Stimulated activated naive CD8-positive, alpha-beta T cell treated with anti-CD3 and anti-CD28 coated beads, Interleukin-15, amount 100 ng/mL, for 72 hours (primary cell): Measurements from ENCODE around the gene AP2B1.

ENCODE experiments used
- ATAC-seq: fragments of 150-1000 bp; cut with Tn5 transposase; 2 replicates; pipeline ENCODE4 v1.10.0; 2021; ENCODE audit warnings: mild to moderate bottlenecking, moderate library complexity
- DNase-seq, 2 donors: peaks; one replicate each; pipeline ENCODE4 v3.0.0; 2021 to 2022
- H3K27ac Mint-ChIP-seq, 2 donors: one replicate each; pipeline ENCODE4 v1.8.0; 2022; ENCODE audit warnings: mild to moderate bottlenecking in 2 of 2, mixed read lengths in 2 of 2, moderate library complexity in 2 of 2
- H3K27me3 Mint-ChIP-seq: one replicate; pipeline ENCODE4 v1.8.0; 2022; ENCODE audit warnings: mixed read lengths
- H3K4me1 Mint-ChIP-seq: one replicate; pipeline ENCODE4 v1.8.0; 2022; ENCODE audit warnings: mild to moderate bottlenecking, mixed read lengths
- H3K4me3 Mint-ChIP-seq, 2 donors: one replicate each; pipeline ENCODE4 v1.8.0; 2022; ENCODE audit warnings: mild to moderate bottlenecking in 2 of 2, mixed read lengths in 2 of 2, moderate library complexity in 1 of 2
- H3K9me3 Mint-ChIP-seq, 2 donors: one replicate each; pipeline ENCODE4 v1.8.0; 2022; ENCODE audit warnings: mixed read lengths in 2 of 2

Gene AP2B1

DNA sequence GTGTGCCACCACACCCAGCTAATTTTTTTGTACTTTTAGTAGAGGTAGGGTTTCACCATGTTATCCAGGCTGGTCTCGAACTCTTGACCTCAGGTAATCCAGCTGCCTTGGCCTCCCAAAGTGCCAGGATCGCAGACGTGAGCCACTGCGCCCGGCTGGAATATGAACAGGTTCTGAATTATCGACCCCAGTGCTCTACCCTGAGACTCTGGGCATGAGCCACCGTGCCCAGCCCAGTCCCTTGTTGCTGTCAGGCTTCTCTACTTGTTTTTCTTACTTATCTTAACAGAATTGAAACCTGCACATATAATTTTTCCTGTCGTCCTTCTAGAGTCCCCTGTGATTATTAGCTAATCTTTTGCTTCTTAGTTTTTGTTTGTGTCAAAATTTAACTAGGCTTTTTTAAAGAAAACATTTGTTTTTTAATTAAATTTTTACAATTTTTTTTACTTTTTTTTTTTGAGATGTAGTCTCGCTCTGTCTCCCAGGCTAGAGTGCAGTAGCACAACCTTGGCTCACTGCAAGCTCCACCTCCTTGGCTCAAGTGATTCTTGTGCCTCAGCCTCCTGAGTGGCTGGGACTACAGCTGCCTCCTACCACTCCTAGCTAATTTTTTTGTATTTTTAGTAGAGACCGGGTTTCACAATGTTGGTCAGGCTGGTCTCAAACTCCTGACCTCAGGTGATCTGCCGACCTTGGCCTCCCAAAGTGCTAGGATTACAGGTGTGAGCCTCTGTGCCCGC, 66.7 kb downstream of the AP2B1 start:
- no peak for DNase-seq
- Mint-ChIP-seq H3K27me3 (no peaks in the 10 kb centered on the region), H3K4me1 (no peaks in the 10 kb centered on the region), H3K27ac (peak overlapping the region in 1 of 2 donors; percentile 48), H3K4me3 (no peak overlapping the region), H3K9me3 (no peaks in the 10 kb centered on the region)
- ATAC-seq, result no peak

DNA sequence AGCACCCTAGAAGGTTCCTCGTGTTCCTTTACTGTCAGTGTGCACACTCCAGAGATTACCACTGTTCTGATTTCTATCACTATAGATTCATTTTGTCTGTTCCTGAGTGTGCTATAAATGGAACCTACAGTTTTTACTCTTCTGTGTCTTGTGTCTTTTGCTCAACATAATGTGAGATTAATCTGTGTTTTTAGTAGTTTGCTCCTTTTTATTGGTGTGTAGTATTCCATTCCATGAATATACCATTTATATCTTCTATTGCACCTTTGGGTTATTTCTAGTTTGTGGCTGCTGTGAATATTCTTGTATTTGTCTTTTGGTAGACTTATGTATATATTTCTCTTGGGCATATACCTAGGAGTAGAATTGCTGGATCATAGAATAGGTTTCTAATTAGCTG, 68.2 kb downstream of the AP2B1 start:
- Mint-ChIP-seq H3K27me3 (no peaks in the 10 kb centered on the region), H3K9me3 (no peaks in the 10 kb centered on the region), H3K27ac (no peak overlapping the region), H3K4me3 (no peak overlapping the region), H3K4me1 (no peaks in the 10 kb centered on the region)
- ATAC-seq, result no peak
- no peak for DNase-seq

DNA sequence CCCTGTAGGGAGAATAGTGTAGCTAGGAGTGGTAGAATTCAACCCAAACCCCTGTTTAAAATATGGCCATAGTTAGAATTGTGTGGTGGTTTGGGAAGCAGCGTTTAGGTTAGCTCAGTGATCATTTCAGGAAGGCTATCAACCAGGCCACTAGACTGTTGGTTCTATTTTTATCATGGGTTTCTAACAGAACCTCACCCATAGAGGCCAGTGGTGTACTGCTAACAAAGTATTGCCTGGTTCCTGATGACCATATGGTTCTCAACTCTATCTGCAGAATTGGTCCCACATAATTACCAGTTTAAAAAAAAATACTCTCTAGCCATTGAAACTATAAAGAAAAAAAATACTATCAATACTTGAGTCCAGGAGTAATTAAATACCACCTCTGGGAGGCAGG, 73.8 kb downstream of the AP2B1 start:
- Mint-ChIP-seq H3K4me3 (no peak overlapping the region), H3K9me3 (no peaks in the 10 kb centered on the region), H3K27me3 (no peaks in the 10 kb centered on the region), H3K4me1 (no peaks in the 10 kb centered on the region), H3K27ac (no peak overlapping the region)
- no peak for ATAC-seq
- no peak for DNase-seq

DNA sequence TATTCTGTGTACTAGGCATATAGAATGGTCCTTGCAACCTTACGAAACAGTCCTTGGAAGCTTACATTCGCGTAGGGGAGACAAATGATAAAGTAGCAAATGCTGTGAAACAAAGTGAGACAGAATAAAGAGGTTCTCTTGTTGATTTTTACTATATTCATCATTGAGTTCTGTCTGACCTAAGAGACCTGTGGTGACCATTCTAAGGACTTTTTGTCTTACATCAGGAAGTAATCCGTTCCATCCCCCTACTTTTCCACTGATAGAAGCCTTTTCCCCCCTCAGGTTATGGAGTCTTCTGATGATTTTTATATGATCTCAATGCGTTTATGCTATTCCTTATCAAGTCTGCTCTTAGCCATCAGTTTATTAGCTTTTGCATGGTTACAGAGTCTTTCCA, 77.6 kb downstream of the AP2B1 start:
- ATAC-seq (no peak), DNase-seq (no peak)
- Mint-ChIP-seq H3K4me3 (no peak overlapping the region), H3K27me3 (no peaks in the 10 kb centered on the region), H3K27ac (no peak overlapping the region), H3K4me1 (no peaks in the 10 kb centered on the region), H3K9me3 (no peaks in the 10 kb centered on the region)

DNA sequence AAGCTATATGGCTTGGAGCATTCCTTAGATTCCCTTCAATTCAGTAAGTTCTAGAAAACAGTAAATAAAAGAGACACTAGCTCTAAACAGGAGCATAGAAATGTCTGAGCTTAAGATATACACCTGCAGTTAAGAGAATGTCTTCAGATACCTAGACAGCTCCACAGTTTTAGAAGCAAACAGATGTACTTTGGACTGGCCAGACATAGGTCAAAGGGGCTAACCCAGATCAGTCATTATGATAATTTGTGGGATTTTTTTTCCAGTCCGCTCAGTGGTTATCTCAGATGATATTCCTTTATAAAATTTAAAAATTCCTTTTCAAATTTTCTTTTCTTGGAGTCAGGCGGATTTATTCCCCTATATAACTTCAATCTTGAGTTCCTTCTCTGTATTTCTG, 78.5 kb downstream of the AP2B1 start:
- H3K27me3 Mint-ChIP-seq, result no peaks in the 10 kb centered on the region
- ATAC-seq, result no peak
- no peak overlapping the region for H3K27ac Mint-ChIP-seq

DNA sequence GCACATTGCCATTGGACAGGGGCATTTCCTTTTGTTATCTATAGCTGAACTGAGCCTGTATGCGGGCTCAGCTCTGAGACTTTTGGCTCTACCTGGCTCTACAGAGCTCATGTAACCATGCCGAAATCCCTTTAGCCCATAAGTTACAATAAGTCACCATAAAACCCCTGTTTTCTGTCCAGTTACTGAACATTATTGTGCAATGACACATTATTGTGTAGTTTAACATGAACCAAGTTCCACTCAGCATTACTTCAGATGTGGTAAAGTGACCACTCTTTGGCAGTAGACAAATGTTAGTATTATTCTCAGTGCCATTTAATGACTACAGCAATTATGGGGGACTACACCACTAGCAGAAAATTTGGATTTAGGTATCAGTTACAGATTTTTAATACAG, 78.9 kb downstream of the AP2B1 start:
- Mint-ChIP-seq H3K4me3 (no peak overlapping the region), H3K27ac (no peak overlapping the region), H3K9me3 (no peaks in the 10 kb centered on the region), H3K4me1 (no peaks in the 10 kb centered on the region), H3K27me3 (no peaks in the 10 kb centered on the region)
- DNase-seq (no peak), ATAC-seq (no peak)

More for the DNA sequence above, 78.5 kb downstream of the AP2B1 start:
- no peak for DNase-seq
- no peak overlapping the region for H3K4me3 Mint-ChIP-seq
- H3K9me3 Mint-ChIP-seq, result no peaks in the 10 kb centered on the region
- no peaks in the 10 kb centered on the region for H3K4me1 Mint-ChIP-seq

DNA sequence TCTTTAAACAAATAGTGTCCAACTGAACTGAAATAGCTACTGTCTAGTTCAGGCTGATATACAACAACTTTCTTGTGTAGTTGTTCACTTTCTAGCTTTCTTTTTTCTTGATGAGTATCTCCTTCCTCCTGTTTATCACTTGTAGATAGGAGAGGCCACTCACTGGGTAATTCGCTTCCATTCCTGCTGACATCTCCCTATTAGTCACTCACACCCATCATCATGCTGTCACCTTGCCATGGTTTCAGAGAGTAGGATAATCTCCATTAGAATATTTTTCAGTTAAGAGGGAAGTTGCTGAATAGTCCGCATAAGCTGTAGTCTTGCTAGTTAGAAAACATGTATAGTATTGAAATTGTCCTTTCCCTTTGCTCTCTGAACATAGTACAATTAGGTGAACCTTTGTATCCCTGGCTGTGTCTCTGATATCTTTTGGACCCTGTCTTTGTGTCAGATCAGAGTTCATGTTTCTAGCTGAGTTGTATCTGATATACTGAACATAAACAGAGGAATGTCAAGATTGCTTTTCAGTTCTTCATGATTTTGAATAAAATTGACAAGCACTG, 79.9 kb downstream of the AP2B1 start:
- ATAC-seq (no peak), DNase-seq (no peak)
- no peak overlapping the region for H3K4me3 Mint-ChIP-seq
- H3K27me3 Mint-ChIP-seq, result no peaks in the 10 kb centered on the region
- H3K27ac Mint-ChIP-seq, result peak overlapping the region; percentile 27 to 35
- H3K4me1 Mint-ChIP-seq, result no peaks in the 10 kb centered on the region
- H3K9me3 Mint-ChIP-seq, result no peaks in the 10 kb centered on the region

DNA sequence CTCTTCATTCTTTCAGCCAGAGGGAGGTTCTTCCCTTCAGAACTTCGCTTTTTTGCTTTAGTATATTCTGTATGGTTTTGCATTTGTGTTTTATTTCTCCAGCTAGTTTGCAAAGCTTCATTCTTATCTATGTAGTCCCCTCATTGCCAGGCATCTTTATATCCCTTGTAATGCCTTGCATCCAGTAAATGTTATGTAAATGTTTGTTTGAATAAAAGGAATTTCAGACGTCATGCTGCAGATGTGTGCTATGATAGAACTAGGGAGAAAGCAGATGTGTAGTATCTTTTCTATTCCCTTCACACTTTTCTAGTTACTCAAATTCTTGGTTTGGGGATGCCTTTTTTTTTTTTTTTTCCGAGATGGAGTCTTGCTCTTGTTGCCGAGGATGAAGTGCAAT, 81.7 kb downstream of the AP2B1 start:
- ATAC-seq (no peak), DNase-seq (no peak)
- no peak overlapping the region for H3K4me3 Mint-ChIP-seq
- no peaks in the 10 kb centered on the region for H3K27me3 Mint-ChIP-seq
- no peaks in the 10 kb centered on the region for H3K4me1 Mint-ChIP-seq
- no peak overlapping the region for H3K27ac Mint-ChIP-seq
- no peaks in the 10 kb centered on the region for H3K9me3 Mint-ChIP-seq

DNA sequence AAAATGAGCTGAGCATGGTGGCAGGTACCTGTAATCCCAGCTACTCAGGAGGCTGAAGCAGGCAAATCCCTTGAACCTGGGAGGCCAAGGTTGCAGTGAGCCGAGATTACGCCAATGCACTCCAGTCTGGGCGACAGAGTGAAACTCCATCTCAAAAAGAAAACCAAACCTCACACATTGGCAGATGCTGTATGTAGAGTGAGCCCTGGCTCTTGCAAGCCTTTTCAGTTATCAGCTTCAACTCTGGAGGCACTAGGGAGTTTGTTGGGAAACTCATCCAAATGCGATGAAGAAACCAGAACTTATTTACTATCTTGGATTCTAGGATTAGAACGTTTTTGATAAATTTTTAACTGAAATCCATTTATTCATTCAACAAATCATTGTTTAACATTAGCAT, 87.4 kb downstream of the AP2B1 start:
- DNase-seq (no peak), ATAC-seq (no peak)
- H3K4me1 Mint-ChIP-seq, result peaks cover 11% of the 10 kb centered on the region
- no peaks in the 10 kb centered on the region for H3K27me3 Mint-ChIP-seq
- H3K27ac Mint-ChIP-seq, result no peak overlapping the region
- no peaks in the 10 kb centered on the region for H3K9me3 Mint-ChIP-seq
- no peak overlapping the region for H3K4me3 Mint-ChIP-seq

DNA sequence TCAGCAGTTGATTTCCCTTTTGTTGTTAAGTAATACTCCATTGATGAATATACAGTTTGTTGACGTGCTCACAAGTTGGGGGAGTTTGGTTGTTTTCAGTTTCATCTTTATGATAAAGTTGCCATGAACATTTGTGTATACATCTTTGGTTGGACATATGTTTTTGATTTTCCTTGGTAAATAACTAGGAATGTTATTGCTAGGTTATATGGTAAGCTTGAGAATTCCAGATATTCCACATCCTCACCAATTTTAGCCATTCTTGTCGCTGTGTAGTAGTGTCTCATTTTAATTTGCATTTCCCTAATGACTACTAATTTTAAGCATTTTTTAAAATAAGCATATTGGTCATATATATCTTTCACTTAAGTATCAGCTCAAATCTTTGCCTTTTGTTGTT, 89.3 kb downstream of the AP2B1 start:
- H3K4me3 Mint-ChIP-seq, result no peak overlapping the region
- H3K27me3 Mint-ChIP-seq, result no peaks in the 10 kb centered on the region
- H3K9me3 Mint-ChIP-seq, result no peaks in the 10 kb centered on the region
- DNase-seq (no peak), ATAC-seq (no peak)
- no peak overlapping the region for H3K27ac Mint-ChIP-seq
- peaks cover 11% of the 10 kb centered on the region for H3K4me1 Mint-ChIP-seq

DNA sequence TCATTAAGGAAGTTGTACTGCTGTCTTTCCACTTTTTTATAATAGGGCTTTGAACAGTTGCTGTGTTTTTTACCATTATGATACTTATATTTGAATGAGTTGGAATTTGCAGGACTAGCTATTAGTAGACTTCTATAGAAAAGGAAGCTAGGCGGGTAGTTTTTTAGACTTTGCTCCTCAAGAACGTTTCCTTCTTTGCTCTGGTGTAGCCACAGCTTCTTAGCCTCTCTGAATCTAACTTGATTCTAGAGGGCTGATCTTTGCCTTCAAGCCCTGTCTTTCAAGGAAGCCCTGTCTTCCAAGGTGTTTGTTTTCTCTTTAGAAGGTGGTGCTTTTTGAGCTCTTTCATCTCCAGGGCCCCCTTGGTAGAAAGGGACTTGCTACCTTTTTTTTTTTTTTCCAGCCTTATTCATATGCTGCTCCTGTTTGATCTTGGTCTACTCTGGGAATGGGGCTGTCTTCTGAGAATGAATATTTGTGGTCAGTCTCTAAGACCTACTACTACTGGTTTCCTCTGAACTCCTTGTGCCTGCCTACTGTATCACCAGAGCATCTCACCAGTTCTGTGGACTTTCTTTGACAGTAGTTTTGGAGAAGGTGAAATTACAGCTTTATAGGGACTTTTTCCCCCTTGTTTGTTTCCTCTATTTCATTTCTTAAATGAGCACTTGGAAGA, 92.0 kb downstream of the AP2B1 start:
- Mint-ChIP-seq H3K27ac (no peak overlapping the region), H3K27me3 (no peaks in the 10 kb centered on the region), H3K4me1 (peaks cover 11% of the 10 kb centered on the region), H3K9me3 (no peaks in the 10 kb centered on the region), H3K4me3 (no peak overlapping the region)
- peak; percentile 31 for ATAC-seq
- DNase-seq, result no peak

DNA sequence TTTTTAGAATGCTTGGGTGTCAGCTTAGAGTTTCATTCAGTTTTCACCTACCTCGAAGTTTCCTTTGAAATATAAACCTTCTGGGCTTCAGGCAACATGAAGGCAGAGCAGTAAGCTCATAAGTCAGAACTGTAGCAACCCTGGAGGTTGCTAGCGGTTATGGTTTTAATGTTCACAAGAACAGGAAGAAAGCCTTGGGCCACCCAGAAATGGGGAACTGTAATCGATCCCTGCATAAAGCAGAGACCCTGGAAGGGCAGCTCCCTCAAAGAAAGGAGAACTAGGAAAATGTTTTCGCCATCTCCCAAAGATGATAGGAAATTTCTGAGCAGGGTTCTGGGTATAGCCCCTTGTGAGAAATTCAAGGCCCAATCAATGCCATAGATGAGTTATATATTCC, 96.5 kb downstream of the AP2B1 start:
- H3K27me3 Mint-ChIP-seq, result no peaks in the 10 kb centered on the region
- ATAC-seq, result no peak
- no peak overlapping the region for H3K4me3 Mint-ChIP-seq
- DNase-seq, result no peak
- H3K27ac Mint-ChIP-seq, result no peak overlapping the region
- H3K9me3 Mint-ChIP-seq, result no peaks in the 10 kb centered on the region
- peaks cover 10% of the 10 kb centered on the region for H3K4me1 Mint-ChIP-seq

DNA sequence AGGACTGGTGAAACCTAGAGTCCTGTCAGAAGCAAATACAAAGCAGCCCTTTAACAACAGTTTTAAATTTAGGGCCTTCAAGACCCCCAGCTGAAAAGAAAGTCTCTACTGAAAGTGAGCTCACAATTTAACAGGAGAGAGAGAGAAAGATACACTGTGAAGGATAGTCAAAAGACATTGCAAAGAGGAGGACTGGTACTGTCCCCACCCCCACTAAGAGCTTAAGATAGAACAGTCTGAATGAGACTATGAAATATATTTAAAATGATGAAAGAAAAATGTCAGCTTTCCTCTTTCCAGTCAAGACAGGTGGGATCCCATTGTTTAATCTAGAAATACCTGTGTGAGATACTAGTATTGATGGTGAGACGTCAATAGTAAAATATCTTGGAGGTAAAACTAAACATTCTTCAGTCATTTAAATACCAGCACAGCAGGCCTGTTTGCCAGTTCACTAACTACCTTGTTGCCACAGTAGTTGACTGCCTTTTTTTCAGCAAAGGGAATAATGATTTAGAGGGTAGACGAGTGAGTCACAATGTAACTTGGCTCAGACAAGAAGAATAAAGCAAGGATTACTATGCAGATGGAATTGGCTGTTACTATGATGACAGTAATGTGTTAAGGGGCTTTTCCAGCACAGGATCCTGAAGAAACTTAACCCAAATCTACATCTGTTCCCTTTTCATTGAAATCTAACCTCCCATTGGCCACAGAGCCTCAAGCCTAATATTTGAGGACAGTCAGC, 97.1 kb downstream of the AP2B1 start:
- H3K27me3 Mint-ChIP-seq, result no peaks in the 10 kb centered on the region
- peaks cover 3% of the 10 kb centered on the region for H3K4me1 Mint-ChIP-seq
- ATAC-seq, result no peak
- no peak overlapping the region for H3K27ac Mint-ChIP-seq
- DNase-seq, result no peak
- H3K9me3 Mint-ChIP-seq, result no peaks in the 10 kb centered on the region
- no peak overlapping the region for H3K4me3 Mint-ChIP-seq

DNA sequence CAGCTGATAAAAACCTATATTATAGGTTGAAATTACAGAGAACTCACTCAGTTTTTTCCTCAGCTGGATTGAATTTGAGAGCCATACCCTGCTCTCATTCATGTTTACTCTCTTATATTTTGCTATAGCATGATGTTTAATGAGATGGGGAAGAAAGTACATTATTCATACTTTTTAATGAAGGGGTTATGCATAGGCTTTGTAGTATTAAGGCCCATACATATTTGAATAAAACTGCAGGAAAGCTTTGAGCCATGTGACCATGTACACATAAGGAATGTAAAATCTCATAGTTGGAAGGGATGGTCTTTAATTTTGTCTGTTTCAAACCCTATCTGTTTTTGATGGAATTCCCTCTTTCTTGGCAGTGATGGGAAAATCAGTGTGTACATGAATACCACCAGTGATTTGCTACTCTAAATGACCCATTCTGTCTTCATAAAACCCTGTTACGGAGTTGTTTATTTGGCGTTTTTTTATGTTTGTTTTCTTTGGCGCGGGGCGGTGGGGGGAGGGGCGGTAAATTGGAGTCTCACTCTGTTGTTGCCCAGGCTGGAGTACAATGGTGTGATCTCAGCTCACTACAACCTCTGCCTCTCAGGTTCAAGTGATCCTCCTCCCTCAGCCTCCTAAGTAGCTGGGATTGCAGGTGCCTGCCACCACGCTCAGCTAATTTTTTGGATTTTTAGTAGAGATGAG, 105.5 kb downstream of the AP2B1 start:
- ATAC-seq, result no peak
- DNase-seq, result no peak

DNA sequence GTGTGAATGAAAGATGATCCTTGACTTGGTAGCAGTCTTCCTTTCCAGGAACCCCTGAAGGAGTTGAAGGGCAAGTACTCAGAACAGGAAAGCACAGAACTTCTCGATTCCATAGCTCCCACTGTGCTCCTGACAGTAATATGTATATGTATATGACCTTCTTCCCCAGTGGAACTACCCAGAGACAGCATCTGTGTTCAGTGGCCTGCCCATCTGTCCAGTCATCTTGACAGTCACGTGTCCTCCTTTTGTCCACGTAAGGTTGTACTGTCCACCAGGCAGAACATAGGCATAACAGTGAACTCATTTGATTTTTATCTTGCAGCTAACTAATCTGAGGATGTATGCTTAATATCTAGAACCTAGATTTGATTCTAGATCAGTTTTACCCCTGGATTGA, 106.5 kb downstream of the AP2B1 start:
- H3K4me1 Mint-ChIP-seq, result no peaks in the 10 kb centered on the region
- no peaks in the 10 kb centered on the region for H3K9me3 Mint-ChIP-seq
- no peaks in the 10 kb centered on the region for H3K27me3 Mint-ChIP-seq
- no peak for ATAC-seq
- no peak overlapping the region for H3K4me3 Mint-ChIP-seq
- no peak for DNase-seq
- H3K27ac Mint-ChIP-seq, result no peak overlapping the region

More for the DNA sequence above, 105.5 kb downstream of the AP2B1 start:
- no peaks in the 10 kb centered on the region for H3K27me3 Mint-ChIP-seq
- H3K9me3 Mint-ChIP-seq, result no peaks in the 10 kb centered on the region
- no peak overlapping the region for H3K27ac Mint-ChIP-seq
- no peak overlapping the region for H3K4me3 Mint-ChIP-seq
- H3K4me1 Mint-ChIP-seq, result no peaks in the 10 kb centered on the region
